B cell (primary cell): ENCODE measurements around the gene GPR87. TPM values are rescaled to one million over a fixed set of nuclear protein-coding genes. Genes with fewer than 3 reads are reported as not detected.
A peak's percentile ranks its signal among the peaks of the same experiment; 100 is the strongest.

Experiments
- ATAC-seq: fragments of 200-7000 bp; cut with Tn5 transposase; one replicate; pipeline ENCODE4 v1.10.0; 2021; ENCODE audit warnings: low read depth, mild to moderate bottlenecking, moderate number of reproducible peaks, moderate library complexity
- CTCF ChIA-PET: fragments of 350-600 bp; sonication (Branson Sonifier 250); formaldehyde crosslinking; loops from one replicate; lab custom pipeline; 2021; ENCODE audit warnings: antibody characterized with exemption, inconsistent platforms; lab: Charles Lee
- POLR2A ChIA-PET: fragments of 350-600 bp; sonication (Branson Sonifier 250); formaldehyde crosslinking; loops from one replicate; lab custom pipeline; 2021; ENCODE audit warnings: antibody characterized with exemption; lab: Charles Lee
- DNase-seq: peaks from one replicate; pipeline ENCODE4 v3.0.0; 2013
- H2AFZ ChIP-seq: 2 replicates; pipeline ENCODE4 v1.6.1; 2012; ENCODE audit warnings: mild to moderate bottlenecking, low read depth, low read length; ENCODE audit not compliant: insufficient read depth, poor library complexity, severe bottlenecking
- H3K27ac ChIP-seq, 2 donors: 1 replicate in 1 of 2; 2 replicates in 1 of 2; pipeline ENCODE4 v1.5.1; 2012 to 2013; ENCODE audit warnings: low read length in 2 of 2, mild to moderate bottlenecking in 2 of 2, moderate library complexity in 1 of 2
- H3K27me3 ChIP-seq, 4 experiments: fragments of 200-600 bp in 1 of 4; sonication (generic) in 1 of 4; replicated peaks in 1 of 4; 1 replicate in 2 of 4; 2 replicates in 2 of 4; pipeline versions ENCODE4 v1.6.1 to v1.7.0; 2013 to 2016; ENCODE audit warnings: low read length in 3 of 4, mild to moderate bottlenecking in 2 of 4, mixed read lengths in 1 of 4, moderate library complexity in 1 of 4; ENCODE audit not compliant: insufficient read depth in 4 of 4, control insufficient read depth in 3 of 4; ENCODE audit errors: control extremely low read depth in 1 of 4
- H3K36me3 ChIP-seq, 2 experiments: replicated peaks in 1 of 2; 1 replicate in 1 of 2; 2 replicates in 1 of 2; pipeline versions ENCODE4 v1.6.1 to v1.7.1; 2013; ENCODE audit warnings: low read length in 1 of 2; ENCODE audit not compliant: insufficient read depth in 2 of 2, control insufficient read depth in 1 of 2; ENCODE audit errors: control extremely low read depth in 1 of 2, extremely low read depth in 1 of 2
- H3K4me1 ChIP-seq, 2 donors: fragments of 200-600 bp in 1 of 2; sonication (generic) in 1 of 2; 1 replicate in 1 of 2; 2 replicates in 1 of 2; pipeline versions ENCODE4 v1.5.1 to v1.6.1; 2013 to 2017; ENCODE audit warnings: low read length in 2 of 2; ENCODE audit not compliant: control insufficient read depth in 2 of 2, insufficient read depth in 2 of 2
- H3K4me2 ChIP-seq: replicated peaks from 2 replicates; pipeline ENCODE3; 2012; ENCODE audit warnings: mild to moderate bottlenecking, low read depth, low read length; ENCODE audit not compliant: poor library complexity, severe bottlenecking
- H3K4me3 ChIP-seq, 5 experiments: fragments of 200-600 bp in 1 of 5; sonication (generic) in 1 of 5; 1 replicate in 3 of 5; 2 replicates in 2 of 5; pipeline versions ENCODE4 v1.5.1 to v1.7.0; 2011 to 2016; ENCODE audit warnings: low read length in 4 of 5, mild to moderate bottlenecking in 4 of 5, low read depth in 2 of 5, control low read depth in 1 of 5, moderate library complexity in 1 of 5; ENCODE audit not compliant: insufficient read depth in 1 of 5; ENCODE audit errors: control extremely low read depth in 1 of 5, extremely low read depth in 1 of 5
- H3K79me2 ChIP-seq: fragments of 200-600 bp; sonication (generic); one replicate; pipeline ENCODE4 v1.6.0; 2016; ENCODE audit warnings: low read length; ENCODE audit not compliant: control insufficient read depth, insufficient read depth
- H3K9ac ChIP-seq: fragments of 200-600 bp; sonication (generic); 2 replicates; pipeline ENCODE4 v1.6.1; 2017; ENCODE audit warnings: mild to moderate bottlenecking, low read length, moderate library complexity
- H3K9me3 ChIP-seq, 3 donors: one replicate each; pipeline versions ENCODE4 v1.6.1 to v1.7.1; 2013; ENCODE audit warnings: low read length in 2 of 3; ENCODE audit not compliant: control insufficient read depth in 2 of 3, insufficient read depth in 1 of 3; ENCODE audit errors: control extremely low read depth in 1 of 3
- H4K20me1 ChIP-seq: 2 replicates; pipeline ENCODE4 v1.6.0; 2012; ENCODE audit warnings: mild to moderate bottlenecking, low read length; ENCODE audit not compliant: insufficient read depth, control insufficient read depth, poor library complexity, severe bottlenecking
- H3K27ac Mint-ChIP-seq: one replicate; pipeline ENCODE4 v1.8.0; 2021; ENCODE audit warnings: mixed read lengths
- H3K27me3 Mint-ChIP-seq: one replicate; pipeline ENCODE4 v1.8.0; 2021; ENCODE audit warnings: mixed read lengths
- H3K4me1 Mint-ChIP-seq: one replicate; pipeline ENCODE4 v1.8.0; 2021; ENCODE audit warnings: mixed read lengths
- H3K4me3 Mint-ChIP-seq: one replicate; pipeline ENCODE4 v1.8.0; 2021; ENCODE audit warnings: mixed read lengths
- H3K9me3 Mint-ChIP-seq: one replicate; pipeline ENCODE4 v1.8.0; 2022; ENCODE audit warnings: mixed read lengths; ENCODE audit not compliant: insufficient read depth
- EZH2 ChIP-seq: IDR thresholded peaks from 2 replicates; pipeline ENCODE4 v1.6.1; 2012; ENCODE audit warnings: borderline replicate concordance, low read depth, mild to moderate bottlenecking, moderate library complexity, low read length; ENCODE audit not compliant: insufficient read depth, poor library complexity, severe bottlenecking
- WGBS: methylation state at CpG from one replicate; pipeline ENCODE4 v1.1.5; 2013; ENCODE audit warnings: missing lambda C conversion rate; ENCODE audit not compliant: insufficient coverage; 5-methylcytosine and 5-hydroxymethylcytosine counted together
- intact Hi-C: fragments of 100-400 bp; cut with micrococcal nuclease; formaldehyde crosslinking; loops from one replicate; pipeline ENCODE4 v1.10.0; 2022
- polyA plus RNA-seq: library from polyadenylated mRNA; depleted of rRNA; stranded (reverse); fragments of >200 nt; gene quantifications from 2 replicates; pipeline ENCODE4 v1.2.3, GENCODE V29; 2012
- total RNA-seq, 2 donors: library from RNA; stranded (reverse); fragments of 120-200 nt in 1 of 2; gene quantifications; 1 replicate in 1 of 2; 2 replicates in 1 of 2; pipeline versions ENCODE4 v1.2.3 to v1.2.4, GENCODE V29; 2013 to 2022
- TF ChIP-seq, protein P1 (sequence below): fragments of 200-600 bp; IDR thresholded peaks from one replicate; pipeline ENCODE4 v1.8.0; 2022; ENCODE audit warnings: antibody characterized with exemption, mild to moderate bottlenecking

The GPR87 gene
- total and polyA plus RNA-seq, 2 donors (not counting 1 experiment from before 2014, with no cell fraction given): not detected

DNA sequence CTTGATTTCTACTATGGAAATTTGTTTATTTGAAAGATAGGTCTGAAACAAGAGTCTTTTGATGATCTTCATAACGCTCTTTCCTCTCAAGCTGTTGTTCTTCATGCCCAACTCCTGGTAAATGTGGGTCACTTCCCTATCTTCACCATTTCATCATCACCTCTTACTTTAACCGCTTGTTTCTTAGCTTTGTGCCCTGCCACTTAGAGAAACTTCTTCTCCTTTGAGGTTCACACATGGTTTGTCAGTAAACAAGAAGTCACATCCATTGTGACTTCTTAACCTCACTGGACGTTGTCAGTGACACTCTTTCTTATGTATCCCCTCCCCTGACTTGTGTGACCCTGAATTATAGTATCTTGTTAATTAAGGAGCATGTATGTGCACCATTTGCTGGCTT, 29.7 kb upstream of the GPR87 start:
- Histone ChIP-seq H3K79me2 (no peaks in the 10 kb centered on the region), H4K20me1 (no peaks in the 10 kb centered on the region), H3K27me3 (no peaks in the 10 kb centered on the region), H3K27ac (no peak overlapping the region), H3K4me2 (peak overlapping the region; percentile 20), H3K4me3 (peak overlapping the region in 1 of 5 experiments; percentile 17), H3K4me1 (peaks cover under 1 to 8% of the 10 kb centered on the region in 2 donors), H3K36me3 (no peaks in the 10 kb centered on the region), H2AFZ (no peak overlapping the region), H3K9ac (no peak overlapping the region), H3K9me3 (no peaks in the 10 kb centered on the region)
- no peak for TF ChIP-seq EZH2
- TF ChIP-seq, protein P1, sequence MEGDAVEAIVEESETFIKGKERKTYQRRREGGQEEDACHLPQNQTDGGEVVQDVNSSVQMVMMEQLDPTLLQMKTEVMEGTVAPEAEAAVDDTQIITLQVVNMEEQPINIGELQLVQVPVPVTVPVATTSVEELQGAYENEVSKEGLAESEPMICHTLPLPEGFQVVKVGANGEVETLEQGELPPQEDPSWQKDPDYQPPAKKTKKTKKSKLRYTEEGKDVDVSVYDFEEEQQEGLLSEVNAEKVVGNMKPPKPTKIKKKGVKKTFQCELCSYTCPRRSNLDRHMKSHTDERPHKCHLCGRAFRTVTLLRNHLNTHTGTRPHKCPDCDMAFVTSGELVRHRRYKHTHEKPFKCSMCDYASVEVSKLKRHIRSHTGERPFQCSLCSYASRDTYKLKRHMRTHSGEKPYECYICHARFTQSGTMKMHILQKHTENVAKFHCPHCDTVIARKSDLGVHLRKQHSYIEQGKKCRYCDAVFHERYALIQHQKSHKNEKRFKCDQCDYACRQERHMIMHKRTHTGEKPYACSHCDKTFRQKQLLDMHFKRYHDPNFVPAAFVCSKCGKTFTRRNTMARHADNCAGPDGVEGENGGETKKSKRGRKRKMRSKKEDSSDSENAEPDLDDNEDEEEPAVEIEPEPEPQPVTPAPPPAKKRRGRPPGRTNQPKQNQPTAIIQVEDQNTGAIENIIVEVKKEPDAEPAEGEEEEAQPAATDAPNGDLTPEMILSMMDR: no peak
- Mint-ChIP-seq H3K27ac (no peak overlapping the region), H3K4me1 (peaks cover 24% of the 10 kb centered on the region), H3K27me3 (no peaks in the 10 kb centered on the region), H3K4me3 (peak overlapping the region; percentile 0), H3K9me3 (no peaks in the 10 kb centered on the region)
- intact Hi-C loops: no loop called here
- no peak for ATAC-seq
- POLR2A ChIA-PET: no interaction called here
- DNase-seq: no peak
- CTCF ChIA-PET: interaction anchor here (0.7 to 1.4 kb wide), 6 partner anchors 18 to 190 kb away, joined by 3 to 6 read pairs (median 3); partner anchors contain the start of gene P2RY13
- WGBS: 75% methylated on average over 1 of the region's 3 CpGs

DNA sequence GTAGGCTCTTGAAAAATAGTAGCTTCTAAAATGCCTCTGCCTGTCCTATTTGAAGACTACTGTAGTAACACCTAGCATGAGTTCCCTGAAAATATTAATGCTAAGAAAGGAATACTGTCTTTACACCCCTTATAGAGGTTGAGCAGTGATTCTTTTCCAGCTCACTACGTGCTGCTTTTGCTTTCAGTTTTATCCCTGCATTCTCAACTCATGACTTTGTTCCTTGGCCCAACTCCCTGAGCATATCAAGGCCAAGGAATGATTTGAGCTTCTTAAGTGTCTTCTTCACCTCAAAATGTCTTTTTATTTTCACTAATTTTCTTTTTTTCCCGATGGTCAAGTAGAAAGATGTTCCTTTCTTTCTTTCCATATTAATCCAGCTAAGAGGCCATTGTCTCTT, 29.2 kb upstream of the GPR87 start:
- no peaks in the 10 kb centered on the region for H3K9me3 Mint-ChIP-seq
- H3K36me3 ChIP-seq: no peaks in the 10 kb centered on the region
- no peaks in the 10 kb centered on the region for H3K9me3 ChIP-seq
- DNase-seq (no peak), ATAC-seq (no peak)
- TF ChIP-seq EZH2: no peak
- TF ChIP-seq, protein P1: no peak
- intact Hi-C loops: no loop called here
- no peak overlapping the region for H3K27ac ChIP-seq
- peak overlapping the region; percentile 20 for H3K4me2 ChIP-seq
- 20% methylated on average over 1 of the region's 2 CpGs for WGBS
- no peaks in the 10 kb centered on the region for H4K20me1 ChIP-seq
- H3K27me3 Mint-ChIP-seq: no peaks in the 10 kb centered on the region
- CTCF ChIA-PET: interaction anchor here (1.0 to 1.3 kb wide), 4 partner anchors 17 to 190 kb away, joined by 3 to 6 read pairs (median 3); partner anchors contain the start of gene P2RY13
- peaks cover 20% of the 10 kb centered on the region for H3K4me1 Mint-ChIP-seq
- peak overlapping the region; percentile 34 for H2AFZ ChIP-seq
- H3K79me2 ChIP-seq: no peaks in the 10 kb centered on the region
- H3K4me3 ChIP-seq: peak overlapping the region in 1 of 5 experiments; percentile 17
- H3K27me3 ChIP-seq: no peaks in the 10 kb centered on the region
- POLR2A ChIA-PET: interaction anchor here (0.7 kb wide), 1 partner anchor 9 kb away, joined by 4 read pairs; no protein-coding TSS in a partner anchor
- peaks cover 0 to 8% of the 10 kb centered on the region in 2 donors for H3K4me1 ChIP-seq
- peak overlapping the region; percentile 0 for H3K4me3 Mint-ChIP-seq
- no peak overlapping the region for H3K9ac ChIP-seq
- no peak overlapping the region for H3K27ac Mint-ChIP-seq
